GM10266 (cell line): ENCODE data around the gene POLN.

Experiments used
- DNase-seq: peaks from one replicate; pipeline ENCODE4 v3.0.0; 2012; ENCODE audit errors: extremely low spot score
- CTCF ChIP-seq: IDR thresholded peaks from 2 replicates; pipeline ENCODE4 v1.5.1; 2012; ENCODE audit warnings: mild to moderate bottlenecking, low read depth; ENCODE audit not compliant: control insufficient read depth, insufficient read depth; ENCODE audit errors: missing control alignments

The POLN gene

GRCh38 chr4:2066571-2067445 is 175.1 kb downstream of the POLN start:
- DNase-seq: no peak
- no peak for TF ChIP-seq CTCF

GRCh38 chr4:2066011-2066551 is 175.8 kb downstream of the POLN start:
- DNase-seq: no peak
- TF ChIP-seq CTCF: no peak

- TF ChIP-seq CTCF: no peak
- no peak for DNase-seq
Observed at GRCh38 chr4:2065106-2065930, 176.6 kb downstream of the POLN start.

GRCh38 chr4:2064276-2064991 is 177.5 kb downstream of the POLN start:
- TF ChIP-seq CTCF: no peak
- no peak for DNase-seq

GRCh38 chr4:2063557-2064275 is 178.2 kb downstream of the POLN start:
- TF ChIP-seq CTCF: no peak
- no peak for DNase-seq

GRCh38 chr4:2062808-2063524 is 179.0 kb downstream of the POLN start:
- no peak for TF ChIP-seq CTCF
- no peak for DNase-seq
